H9 (cell line): Measurements from ENCODE around the gene TTC7B. TPM values are rescaled to one million over a fixed set of nuclear protein-coding genes. Genes with fewer than 3 reads are reported as not detected.
A peak's percentile ranks its signal among the peaks of the same experiment; 100 is the strongest.

Experiments
- DNase-seq: peaks from one replicate; pipeline ENCODE4 v3.0.0-alpha.2; 2017
- H2AFZ ChIP-seq: one replicate; pipeline ENCODE4 v1.6.1; 2013; ENCODE audit warnings: mild to moderate bottlenecking, low read length, control low read depth, moderate library complexity
- H2AK5ac ChIP-seq: 2 replicates; pipeline ENCODE4 v1.6.1; 2013; ENCODE audit warnings: low read length, control low read depth, mixed read lengths; ENCODE audit not compliant: insufficient read length
- H2BK120ac ChIP-seq: one replicate; pipeline ENCODE4 v1.6.1; 2013; ENCODE audit warnings: low read depth, mild to moderate bottlenecking, low read length, control low read depth, inconsistent platforms; ENCODE audit not compliant: poor library complexity, severe bottlenecking
- H2BK12ac ChIP-seq: 2 replicates; pipeline ENCODE4 v1.6.1; 2013; ENCODE audit warnings: low read length, control low read depth, mixed read lengths, low read depth; ENCODE audit not compliant: insufficient read length
- H2BK15ac ChIP-seq: 2 replicates; pipeline ENCODE4 v1.6.1; 2013; ENCODE audit warnings: low read depth, low read length, control low read depth
- H2BK20ac ChIP-seq: one replicate; pipeline ENCODE4 v1.6.1; 2013; ENCODE audit warnings: low read depth, mild to moderate bottlenecking, low read length, control low read depth, inconsistent platforms; ENCODE audit not compliant: poor library complexity, severe bottlenecking
- H2BK5ac ChIP-seq: 2 replicates; pipeline ENCODE4 v1.6.1; 2013; ENCODE audit warnings: low read length, control low read depth, mixed read lengths; ENCODE audit not compliant: insufficient read length
- H3K14ac ChIP-seq: 2 replicates; pipeline ENCODE4 v1.6.1; 2013; ENCODE audit warnings: low read length, control low read depth; ENCODE audit not compliant: insufficient read depth
- H3K18ac ChIP-seq: 2 replicates; pipeline ENCODE4 v1.6.1; 2013; ENCODE audit warnings: low read depth, mild to moderate bottlenecking, mixed read lengths, low read length, control low read depth; ENCODE audit not compliant: insufficient read length
- H3K23ac ChIP-seq: 2 replicates; pipeline ENCODE4 v1.6.1; 2013; ENCODE audit warnings: low read length, control low read depth, mixed read lengths, low read depth; ENCODE audit not compliant: insufficient read length
- H3K23me2 ChIP-seq: 2 replicates; pipeline ENCODE4 v1.6.1; 2013; ENCODE audit warnings: low read depth, mild to moderate bottlenecking, mixed read lengths, low read length, control low read depth; ENCODE audit not compliant: insufficient read length, poor library complexity, severe bottlenecking
- H3K27ac ChIP-seq: 2 replicates; pipeline ENCODE4 v1.5.1; 2013; ENCODE audit warnings: low read length, control low read depth, mixed read lengths, low read depth; ENCODE audit not compliant: insufficient read length
- H3K27me3 ChIP-seq: 2 replicates; pipeline ENCODE4 v1.6.1; 2013; ENCODE audit warnings: low read length, control low read depth, inconsistent platforms; ENCODE audit not compliant: insufficient read depth
- H3K4ac ChIP-seq: 2 replicates; pipeline ENCODE4 v1.6.1; 2013; ENCODE audit warnings: low read depth, mild to moderate bottlenecking, control low read depth, inconsistent platforms, low read length, moderate library complexity
- H3K4me1 ChIP-seq: 2 replicates; pipeline ENCODE4 v1.6.1; 2013; ENCODE audit warnings: low read length, control low read depth, inconsistent platforms; ENCODE audit not compliant: insufficient read depth
- H3K4me2 ChIP-seq: 2 replicates; pipeline ENCODE4 v1.6.1; 2013; ENCODE audit warnings: low read length, control low read depth, mixed read lengths; ENCODE audit not compliant: insufficient read length, insufficient read depth
- H3K56ac ChIP-seq: 2 replicates; pipeline ENCODE4 v1.6.1; 2013; ENCODE audit warnings: low read depth, mild to moderate bottlenecking, mixed read lengths, low read length, control low read depth; ENCODE audit not compliant: insufficient read length
- H3K79me1 ChIP-seq: 2 replicates; pipeline ENCODE4 v1.6.1; 2013; ENCODE audit warnings: low read depth, mild to moderate bottlenecking, moderate library complexity, low read length, control low read depth, inconsistent platforms; ENCODE audit not compliant: insufficient read depth, poor library complexity, severe bottlenecking
- H3K79me2 ChIP-seq: 2 replicates; pipeline ENCODE4 v1.6.1; 2013; ENCODE audit warnings: low read length, control low read depth, inconsistent platforms; ENCODE audit not compliant: insufficient read depth
- H3K9ac ChIP-seq: 2 replicates; pipeline ENCODE4 v1.6.1; 2013; ENCODE audit warnings: low read length, control low read depth, mixed read lengths; ENCODE audit not compliant: insufficient read length; ENCODE audit errors: extremely low read depth
- H3K9me3 ChIP-seq: one replicate; pipeline ENCODE4 v1.6.1; 2013; ENCODE audit warnings: low read depth, low read length, inconsistent platforms; ENCODE audit not compliant: control insufficient read depth
- H3T11ph ChIP-seq: one replicate; pipeline ENCODE4 v1.6.1; 2013; ENCODE audit warnings: mild to moderate bottlenecking, low read length, control low read depth, inconsistent platforms
- H4K20me1 ChIP-seq: one replicate; pipeline ENCODE4 v1.6.1; 2013; ENCODE audit not compliant: control insufficient read depth, insufficient read length, insufficient read depth
- H4K5ac ChIP-seq: 2 replicates; pipeline ENCODE4 v1.6.1; 2013; ENCODE audit warnings: low read depth, mild to moderate bottlenecking, mixed read lengths, low read length, control low read depth; ENCODE audit not compliant: insufficient read length
- H4K8ac ChIP-seq: replicated peaks from 2 replicates; pipeline ENCODE4 v1.6.1; 2013; ENCODE audit warnings: low read length, control low read depth, mixed read lengths, low read depth; ENCODE audit not compliant: insufficient read length
- H4K91ac ChIP-seq: 2 replicates; pipeline ENCODE4 v1.6.1; 2013; ENCODE audit warnings: low read depth, mild to moderate bottlenecking, moderate library complexity, mixed read lengths, low read length, control low read depth; ENCODE audit not compliant: insufficient read length
- H3K27ac Mint-ChIP-seq, 3 experiments: 2 replicates in 2 of 3; 3 replicates in 1 of 3; pipeline ENCODE4 v1.8.0; 2020 to 2021; ENCODE audit warnings: mixed read lengths in 3 of 3, mild to moderate bottlenecking in 1 of 3, moderate library complexity in 1 of 3
- H3K27me3 Mint-ChIP-seq: 2 replicates; pipeline ENCODE4 v1.8.0; 2021; ENCODE audit warnings: low read depth, mild to moderate bottlenecking, moderate library complexity, mixed read lengths
- H3K36me3 Mint-ChIP-seq, 3 experiments: 2 replicates in 2 of 3; 3 replicates in 1 of 3; pipeline ENCODE4 v1.8.0; 2020 to 2021; ENCODE audit warnings: low read depth in 3 of 3, mixed read lengths in 3 of 3; ENCODE audit not compliant: insufficient read depth in 1 of 3
- H3K4me1 Mint-ChIP-seq, 2 experiments: 2 replicates each; pipeline ENCODE4 v1.8.0; 2020; ENCODE audit warnings: mixed read lengths in 2 of 2
- H3K4me3 Mint-ChIP-seq, 2 experiments: 2 replicates in 1 of 2; 3 replicates in 1 of 2; pipeline ENCODE4 v1.8.0; 2020 to 2021; ENCODE audit warnings: mild to moderate bottlenecking in 2 of 2, mixed read lengths in 2 of 2, moderate library complexity in 1 of 2
- H3K9me3 Mint-ChIP-seq, 2 experiments: 2 replicates in 1 of 2; 3 replicates in 1 of 2; pipeline ENCODE4 v1.8.0; 2020; ENCODE audit warnings: mild to moderate bottlenecking in 2 of 2, mixed read lengths in 2 of 2, moderate library complexity in 1 of 2
- CTCF ChIP-seq: fragments of 200-600 bp; sonication (generic); conservative IDR thresholded peaks from 3 replicates; pipeline ENCODE4 v1.8.0; 2021; ENCODE audit warnings: antibody characterized with exemption, mild to moderate bottlenecking
- WGBS: extraction: QIAGEN DNeasy Blood & Tissue Kit; methylation state at CpG from one replicate; pipeline ENCODE4 v1.1.7; 2013; ENCODE audit warnings: missing lambda C conversion rate, low lambda C conversion rate, mixed read lengths; ENCODE audit not compliant: insufficient read length; ENCODE audit errors: extremely low coverage; 5-methylcytosine and 5-hydroxymethylcytosine counted together
- total RNA-seq: library from RNA; stranded (reverse); gene quantifications from 2 replicates; pipeline ENCODE4 v1.2.1, GENCODE V29; 2021

TTC7B gene
- total RNA-seq, 1 experiment from 2014 or later, result 33.7 TPM

- H4K20me1 ChIP-seq, result no peaks in the 10 kb centered on the region
- no peak overlapping the region for H3K9ac ChIP-seq
- H3K4me3 Mint-ChIP-seq, result no peak overlapping the region
- H3K23ac ChIP-seq, result no peak overlapping the region
- H2BK12ac ChIP-seq, result no peak overlapping the region
- no peak overlapping the region for H2BK5ac ChIP-seq
- H3K79me1 ChIP-seq, result no peaks in the 10 kb centered on the region
- no peaks in the 10 kb centered on the region for H3K36me3 Mint-ChIP-seq
- H4K91ac ChIP-seq, result peak overlapping the region; percentile 59
- no peak overlapping the region for H4K5ac ChIP-seq
- H3K9me3 Mint-ChIP-seq, result no peaks in the 10 kb centered on the region; a peak in 1 of 5 replicates
- H3K27me3 Mint-ChIP-seq, result peaks cover 2% of the 10 kb centered on the region; the same call in 1 of the 2 replicates
- no peak overlapping the region for H3K4me2 ChIP-seq
- H3K23me2 ChIP-seq, result no peaks in the 10 kb centered on the region
- H3K79me2 ChIP-seq, result no peaks in the 10 kb centered on the region
- H2BK120ac ChIP-seq, result no peak overlapping the region
- H3K14ac ChIP-seq, result peak overlapping the region; percentile 84
- no peak overlapping the region for H3K56ac ChIP-seq
- H3K4me1 Mint-ChIP-seq, result peaks cover 39 to 52% of the 10 kb centered on the region in 2 experiments
- no peak overlapping the region for H2BK15ac ChIP-seq
- H3K27ac Mint-ChIP-seq, result no peak overlapping the region
- H3K27me3 ChIP-seq, result no peaks in the 10 kb centered on the region
- WGBS, result no CpG with 5 or more reads among the region's 9 CpGs
- DNase-seq, result no peak
- H3K9me3 ChIP-seq, result no peaks in the 10 kb centered on the region
- H2BK20ac ChIP-seq, result no peak overlapping the region
- no peak overlapping the region for H3K27ac ChIP-seq
- no peak overlapping the region; the same call in 1 of the 2 replicates for H3K4ac ChIP-seq
- no peak overlapping the region for H3T11ph ChIP-seq
- H2AK5ac ChIP-seq, result no peak overlapping the region
- H2AFZ ChIP-seq, result no peak overlapping the region
- H4K8ac ChIP-seq, result no peak overlapping the region
- no peak for TF ChIP-seq CTCF
- peak overlapping the region; percentile 61 for H3K18ac ChIP-seq
- peaks cover 3% of the 10 kb centered on the region; the same call in 1 of the 2 replicates for H3K4me1 ChIP-seq
Observed at GRCh38 chr14:90511795-90512328, 304.4 kb downstream of the TTC7B start.
